Epithelial cell of proximal tubule (primary cell): ENCODE measurements around the gene CTDP1. TPM values are rescaled to one million over a fixed set of nuclear protein-coding genes. Genes with fewer than 3 reads are reported as not detected.

Experiments
- DNase-seq: peaks from one replicate; pipeline ENCODE4 v3.0.0-alpha.2; 2011; ENCODE audit warnings: low read depth
- H3K4me3 ChIP-seq: 2 replicates; pipeline ENCODE4 v1.5.1; 2011; ENCODE audit warnings: low read depth, mild to moderate bottlenecking, low read length
- CTCF ChIP-seq: conservative IDR thresholded peaks from 2 replicates; pipeline ENCODE4 v1.5.1; 2012; ENCODE audit warnings: low read depth, mild to moderate bottlenecking, low read length
- total RNA-seq: library from RNA; depleted of rRNA; stranded (reverse); fragments of >200 nt; gene quantifications from 2 replicates; pipeline ENCODE4 v1.2.3, GENCODE V29; 2015

Gene CTDP1
- total RNA-seq, 1 donor from 2014 or later, result 13.9 TPM

GRCh38 chr18:79704631-79705030 is 25.0 kb downstream of the CTDP1 start:
- no peak for TF ChIP-seq CTCF
- no peak overlapping the region for H3K4me3 ChIP-seq
- no peak for DNase-seq

- H3K4me3 ChIP-seq, result no peak overlapping the region
- DNase-seq, result no peak
- TF ChIP-seq CTCF, result no peak
Observed at GRCh38 chr18:79705272-79705671, 25.7 kb downstream of the CTDP1 start.

GRCh38 chr18:79706006-79706405 is 26.4 kb downstream of the CTDP1 start:
- no peak for TF ChIP-seq CTCF
- no peak overlapping the region for H3K4me3 ChIP-seq
- DNase-seq, result no peak

- no peak for DNase-seq
- no peak for TF ChIP-seq CTCF
Observed at GRCh38 chr18:79706658-79707057, 27.1 kb downstream of the CTDP1 start.

GRCh38 chr18:79707239-79707638 is 27.6 kb downstream of the CTDP1 start:
- H3K4me3 ChIP-seq, result no peak overlapping the region
- no peak for DNase-seq
- no peak for TF ChIP-seq CTCF

More at GRCh38 chr18:79706658-79707057, 27.1 kb downstream of the CTDP1 start:
- H3K4me3 ChIP-seq, result no peak overlapping the region

- H3K4me3 ChIP-seq, result no peak overlapping the region
- no peak for TF ChIP-seq CTCF
- DNase-seq, result no peak
Observed at GRCh38 chr18:79707671-79708070, 28.1 kb downstream of the CTDP1 start.

GRCh38 chr18:79708412-79708811 is 28.8 kb downstream of the CTDP1 start:
- no peak for DNase-seq
- TF ChIP-seq CTCF, result no peak
- no peak overlapping the region for H3K4me3 ChIP-seq
